HepG2 (cell line): ENCODE measurements around the gene SERTAD3. TPM values are rescaled to one million over a fixed set of nuclear protein-coding genes. Genes with fewer than 3 reads are reported as not detected.

Experiments used
- ATAC-seq: fragments of 200-7000 bp; cut with Tn5 transposase; 3 replicates; pipeline ENCODE4 v1.9.1; 2020; ENCODE audit warnings: mild to moderate bottlenecking, moderate library complexity
- BruUV-seq: library from RNA; stranded (reverse); fragments of 400-500 nt; replicated peaks from 2 replicates; lab custom pipeline; 2021; lab: Mats Ljungman, UMichigan
- CTCF ChIA-PET: fragments of 300-600 bp; formaldehyde crosslinking; extraction: SDS; loops from one replicate; lab custom pipeline; 2021; ENCODE audit warnings: low total read pairs, inconsistent platforms, low intra/inter-chr PET ratio; lab: Yijun Ruan, JAX
- POLR2A ChIA-PET: fragments of 350-600 bp; sonication (Branson Sonifier 250); formaldehyde crosslinking; loops from one replicate; lab custom pipeline; 2020; ENCODE audit warnings: antibody characterized with exemption, inconsistent platforms; lab: Yijun Ruan, JAX
- DNase-seq: peaks from one replicate; pipeline ENCODE4 v3.0.0-alpha.2; 2015; ENCODE audit warnings: low spot score
- FAIRE-seq: peaks from 3 replicates; lab custom pipeline; 2011; peaks lifted over from hg19 to GRCh38; lab: Jason Lieb, UNC
- H2AFZ ChIP-seq: one replicate; pipeline ENCODE4 v1.6.1; 2011; ENCODE audit warnings: low read length, inconsistent platforms
- H3K27ac ChIP-seq: fragments of 300-600 bp; 3 replicates; pipeline ENCODE4 v1.8.0; 2011; ENCODE audit warnings: mixed run types, mild to moderate bottlenecking, mixed read lengths, low read length, inconsistent platforms; ENCODE audit not compliant: insufficient read depth; ENCODE audit errors: extremely low read length
- H3K27me3 ChIP-seq, 2 experiments: fragments of 200-600 bp in 1 of 2; 2 replicates in 1 of 2; 3 replicates in 1 of 2; pipeline versions ENCODE4 v1.6.0 to v1.8.0; 2011; ENCODE audit warnings: low read length in 2 of 2, mild to moderate bottlenecking in 2 of 2, moderate library complexity in 2 of 2, inconsistent platforms in 1 of 2; ENCODE audit not compliant: insufficient read depth in 2 of 2, control insufficient read depth in 1 of 2
- H3K36me3 ChIP-seq, 2 experiments: fragments of 200-600 bp in 1 of 2; replicated peaks in 1 of 2; 2 replicates in 1 of 2; 3 replicates in 1 of 2; pipeline versions ENCODE4 v1.5.1 to v1.8.0; 2011; ENCODE audit warnings: low read length in 2 of 2, inconsistent platforms in 1 of 2; ENCODE audit not compliant: insufficient read depth in 2 of 2, control insufficient read depth in 1 of 2
- H3K4me1 ChIP-seq: 2 replicates; pipeline ENCODE4 v1.5.1; 2012; ENCODE audit warnings: low read length, inconsistent platforms; ENCODE audit not compliant: insufficient read depth
- H3K4me2 ChIP-seq: 2 replicates; pipeline ENCODE4 v1.6.0; 2011; ENCODE audit warnings: low read depth, low read length, inconsistent platforms
- H3K4me3 ChIP-seq, 3 experiments: fragments of 200-600 bp in 1 of 3; sonication (generic), shearing (Covaris generic) in 1 of 3; replicated peaks in 1 of 3; 2 replicates each; pipeline ENCODE4 v1.5.1; 2011 to 2016; ENCODE audit warnings: low read length in 3 of 3, inconsistent platforms in 2 of 3, low read depth in 2 of 3, mild to moderate bottlenecking in 2 of 3, control low read depth in 1 of 3, mixed read lengths in 1 of 3; ENCODE audit not compliant: insufficient read depth in 1 of 3
- H3K79me2 ChIP-seq: one replicate; pipeline ENCODE4 v1.6.1; 2011; ENCODE audit warnings: low read length, inconsistent platforms; ENCODE audit not compliant: insufficient read depth
- H3K9ac ChIP-seq: 2 replicates; pipeline ENCODE4 v1.6.0; 2011; ENCODE audit warnings: mild to moderate bottlenecking, low read depth, low read length, inconsistent platforms; ENCODE audit not compliant: insufficient read depth
- H3K9me3 ChIP-seq: 2 replicates; pipeline ENCODE4 v1.5.1; 2012; ENCODE audit warnings: mild to moderate bottlenecking, low read length
- H4K20me1 ChIP-seq: 2 replicates; pipeline ENCODE4 v1.6.0; 2011; ENCODE audit warnings: inconsistent platforms, mild to moderate bottlenecking, low read length, moderate library complexity; ENCODE audit not compliant: insufficient read depth
- CREB1 ChIP-seq, 2 experiments: fragments of 450-650 bp in 1 of 2; IDR thresholded peaks; 2 replicates each; pipeline ENCODE4 v1.6.1; 2016 to 2017; ENCODE audit warnings: control low read depth in 1 of 2, mild to moderate bottlenecking in 1 of 2, missing compliant biosample characterization in 1 of 2, missing genetic modification characterization in 1 of 2
- KLF6 ChIP-seq: IDR thresholded peaks from 2 replicates; pipeline ENCODE4 v1.8.0; 2016; ENCODE audit warnings: missing biosample characterization, missing genetic modification reagents
- MIER3 ChIP-seq: IDR thresholded peaks from 2 replicates; pipeline ENCODE4 v1.6.1; 2016; ENCODE audit warnings: missing compliant biosample characterization, borderline replicate concordance
- SIN3A ChIP-seq: IDR thresholded peaks from 2 replicates; pipeline ENCODE4 v1.6.1; 2011; ENCODE audit warnings: low read depth, mild to moderate bottlenecking, control low read depth, low read length, borderline replicate concordance
- SKI ChIP-seq: fragments of 450-650 bp; IDR thresholded peaks from one replicate; pipeline ENCODE4 v1.6.1; 2018; ENCODE audit warnings: mild to moderate bottlenecking; ENCODE audit not compliant: partially characterized antibody
- SMC3 ChIP-seq: IDR thresholded peaks from 2 replicates; pipeline ENCODE4 v1.6.1; 2011; ENCODE audit warnings: low read length, improper control_type of control experiment
- TOE1 ChIP-seq: sonication (generic); formaldehyde crosslinking; IDR thresholded peaks from 2 replicates; pipeline ENCODE4 v1.4.0; 2020; ENCODE audit warnings: mild to moderate bottlenecking, missing genetic modification reagents
- ZNF460 ChIP-seq: sonication (generic); formaldehyde crosslinking; IDR thresholded peaks from 2 replicates; pipeline ENCODE4 v1.5.1; 2020; ENCODE audit warnings: missing genetic modification reagents, mild to moderate bottlenecking, borderline replicate concordance
- ZNF609 ChIP-seq: sonication (generic); formaldehyde crosslinking; IDR thresholded peaks from 2 replicates; pipeline ENCODE4 v1.4.0; 2020; ENCODE audit warnings: mild to moderate bottlenecking, missing genetic modification reagents, borderline replicate concordance
- WGBS: methylation state at CpG from one replicate; pipeline ENCODE4 v1.1.6; 2017; ENCODE audit warnings: low lambda C conversion rate; 5-methylcytosine and 5-hydroxymethylcytosine counted together
- in situ Hi-C: cut with HindIII; loops from 2 replicates; pipeline ENCODE4 v1.10.0; 2017; ENCODE audit warnings: low pct_unique_long_range_greater_than_20kb; ENCODE audit not compliant: extremely low pct_ligation_motif_present
- intact Hi-C: fragments of 100-400 bp; cut with micrococcal nuclease; formaldehyde crosslinking; loops from one replicate; pipeline ENCODE4 v1.10.0; 2022; ENCODE audit not compliant: unreplicated experiment
- polyA plus RNA-seq, 8 experiments: library from polyadenylated mRNA; depleted of rRNA in 3 of 8; stranded (reverse) in 7 of 8; unstranded in 1 of 8; fragments of >200 nt; fragmentation: Illumina TruSeq in 4 of 8; extraction: Trizol in 4 of 8; gene quantifications; 2 replicates each; pipeline versions ENCODE4 v1.2.1 to v1.2.3, GENCODE V29; 2011 to 2016; ENCODE audit warnings: low read depth in 4 of 8, missing spikeins in 1 of 8, mixed read lengths in 1 of 8; ENCODE audit not compliant: insufficient read depth in 1 of 8
- total RNA-seq, 5 experiments: library from RNA; depleted of rRNA; stranded (reverse); fragments of >200 nt; fragmentation: Illumina TruSeq; extraction: Trizol; gene quantifications; 2 replicates each; pipeline ENCODE4 v1.2.3, GENCODE V29; 2016; ENCODE audit warnings: low read depth in 1 of 5

Gene SERTAD3
- total and polyA plus RNA-seq, 2 of the 13 experiments (the other 11 are each of a cell fraction or from before 2014, with no cell fraction given), result 9.6 to 16.9 TPM

- TF ChIP-seq SKI (peak; percentile 84), SMC3 (peak; percentile 30; the same call in 1 of the 2 replicates)
Observed at GRCh38 chr19:40420766-40421765, 23.1 kb downstream of the SERTAD3 start (continued).

- H3K4me2 ChIP-seq, result peak overlapping the region; percentile 79
Observed at GRCh38 chr19:40420451-40420765, 23.7 kb downstream of the SERTAD3 start.

More at GRCh38 chr19:40420451-40420765, 23.7 kb downstream of the SERTAD3 start:
- Histone ChIP-seq H3K4me3 (peak overlapping the region; percentile 67 to 79 (median 68); a peak in 5 of 6 replicates), H3K36me3 (peaks cover 0 to 2% of the 10 kb centered on the region in 2 experiments; a peak in 1 of 5 replicates), H3K27me3 (no peaks in the 10 kb centered on the region; a peak in 1 of 5 replicates), H2AFZ (no peak overlapping the region), H3K9ac (no peak overlapping the region), H3K4me1 (peaks cover 57% of the 10 kb centered on the region), H3K27ac (peak overlapping the region; percentile 88), H3K79me2 (peaks cover 10% of the 10 kb centered on the region), H4K20me1 (no peaks in the 10 kb centered on the region), H3K9me3 (no peaks in the 10 kb centered on the region)
- WGBS, result 42% methylated on average over 14 of the region's 14 CpGs
- no peak for FAIRE-seq
- in situ Hi-C loops, result no loop called here
- TF ChIP-seq MIER3 (0 out of 2 replicates have a peak, but pooled peaks have one; percentile 0), CREB1 (IDR thresholded peaks at IDR 0.05) (no peak), CREB1 (CRISPR knock-in tag; IDR thresholded peaks at IDR 0.05) (no peak), ZNF609 (peak; percentile 6; the same call in 1 of the 2 replicates), TOE1 (CRISPR knock-in tag) (no peak), ZNF460 (CRISPR knock-in tag) (peak; percentile 53; the same call in 1 of the 2 replicates), SIN3A (0 out of 2 replicates have a peak, but pooled peaks have one; percentile 22), KLF6 (CRISPR knock-in tag) (no peak)
- BruUV-seq, result no TSS peak
- CTCF ChIA-PET, result interaction anchor here (1.0 to 1.2 kb wide), 3 partner anchors 24 to 46 kb away, joined by 3 to 5 read pairs (median 3); partner anchors contain the start of gene SERTAD3
- ATAC-seq, result no peak
- intact Hi-C loops, result loop anchor here (2.0 to 10.0 kb wide), 2 partner anchors 24 to 76 kb away; partner anchors contain the start of genes C19orf47, PLD3 and SERTAD3
- no peak for DNase-seq
- POLR2A ChIA-PET, result interaction anchor here (0.8 to 2.2 kb wide), 11 partner anchors 9 to 72 kb away, joined by 3 to 50 read pairs (median 10); partner anchors contain the start of genes BLVRB, C19orf47, PLD3 and SERTAD3
